HepG2 (cell line): ENCODE results near the gene ZBTB20.

Source experiments
- DPF2 ChIP-seq: sonication (generic); formaldehyde crosslinking; IDR thresholded peaks from 2 replicates; pipeline ENCODE4 v1.4.0; 2020; ENCODE audit warnings: mild to moderate bottlenecking, low read depth, missing genetic modification reagents, borderline replicate concordance
- EZH2 ChIP-seq: conservative IDR thresholded peaks from 2 replicates; pipeline ENCODE4 v1.6.1; 2012; ENCODE audit warnings: mild to moderate bottlenecking, low read depth, low read length, moderate library complexity
- REST ChIP-seq, 2 experiments: IDR thresholded peaks; 2 replicates each; pipeline ENCODE4 v1.6.1; 2011 to 2012; ENCODE audit warnings: low read length in 2 of 2, borderline replicate concordance in 1 of 2, low read depth in 1 of 2, mild to moderate bottlenecking in 1 of 2, moderate library complexity in 1 of 2
- TARDBP ChIP-seq: sonication (generic); formaldehyde crosslinking; IDR thresholded peaks from 2 replicates; pipeline ENCODE4 v1.8.0; 2022; ENCODE audit warnings: mild to moderate bottlenecking, missing genetic modification reagents
- ZBTB49 ChIP-seq: sonication (generic); formaldehyde crosslinking; IDR thresholded peaks from 2 replicates; pipeline ENCODE4 v1.4.0; 2020; ENCODE audit warnings: missing genetic modification reagents, borderline replicate concordance

GRCh38 chr3:115156046-115156654, 9.1 kb upstream of the ZBTB20 start:
- TF ChIP-seq DPF2 (CRISPR knock-in tag) (no peak), ZBTB49 (no peak), TARDBP (CRISPR knock-in tag) (no peak), EZH2 (no peak), REST (IDR thresholded peaks at IDR 0.05; ENCODE audit: borderline replicate concordance in 1 of 2, low read depth in 1 of 2, low read length in 2 of 2) (no peak)
